HL-60 (cell line): ENCODE measurements around the gene TCEAL4.

Experiments
- DNase-seq, 2 experiments: peaks; one replicate each; pipeline ENCODE4 v3.0.0-alpha.2; 2010 to 2020; ENCODE audit warnings: low read depth in 1 of 2, low spot score in 1 of 2
- H3K27ac ChIP-seq: fragments of 250-450 bp; sonication (Bioruptor Pico); replicated peaks from 2 replicates; pipeline ENCODE4 v1.5.1; 2020; ENCODE audit warnings: mild to moderate bottlenecking, moderate library complexity
- H3K27me3 ChIP-seq: fragments of 250-450 bp; sonication (Bioruptor Pico); 2 replicates; pipeline ENCODE4 v1.5.1; 2021; ENCODE audit warnings: mild to moderate bottlenecking, moderate library complexity; ENCODE audit not compliant: insufficient read depth, poor library complexity, severe bottlenecking
- H3K4me3 ChIP-seq: replicated peaks from 2 replicates; pipeline ENCODE4 v1.5.1; 2011; ENCODE audit warnings: mild to moderate bottlenecking, control low read depth, low read length; ENCODE audit not compliant: insufficient read depth
- CTCF ChIP-seq: IDR thresholded peaks from one replicate; pipeline ENCODE4 v1.5.1; 2011; ENCODE audit warnings: low read length, control low read depth, inconsistent platforms; ENCODE audit not compliant: insufficient read depth
- GABPA ChIP-seq: IDR thresholded peaks from 2 replicates; pipeline ENCODE4 v1.6.1; 2012; ENCODE audit warnings: low read depth
- POLR2AphosphoS5 ChIP-seq: IDR thresholded peaks from 2 replicates; pipeline ENCODE4 v1.6.1; 2012; ENCODE audit warnings: low read depth
- REST ChIP-seq: IDR thresholded peaks from 2 replicates; pipeline ENCODE4 v1.6.1; 2012; ENCODE audit warnings: low read depth; ENCODE audit not compliant: insufficient replicate concordance
- SPI1 ChIP-seq: IDR thresholded peaks from 2 replicates; pipeline ENCODE4 v1.6.1; 2012; ENCODE audit warnings: low read depth, mild to moderate bottlenecking, borderline replicate concordance

Gene TCEAL4

GRCh38 chrX:103565197-103565596 lies 20.1 kb upstream of the TCEAL4 start:
- no peak overlapping the region for H3K4me3 ChIP-seq
- DNase-seq = no peak
- TF ChIP-seq CTCF = no peak
- no peak for TF ChIP-seq SPI1
- no peak for TF ChIP-seq REST
- no peak for TF ChIP-seq GABPA
- TF ChIP-seq POLR2AphosphoS5 = no peak
- no peak overlapping the region for H3K27ac ChIP-seq
- peaks cover 5% of the 10 kb centered on the region for H3K27me3 ChIP-seq

- Histone ChIP-seq H3K4me3 (no peak overlapping the region), H3K27ac (no peak overlapping the region), H3K27me3 (peaks cover 5% of the 10 kb centered on the region)
- TF ChIP-seq POLR2AphosphoS5 (no peak), GABPA (no peak), REST (no peak), SPI1 (no peak), CTCF (no peak)
- no peak for DNase-seq
Observed at GRCh38 chrX:103565752-103566151, 19.6 kb upstream of the TCEAL4 start.

- TF ChIP-seq CTCF (no peak), REST (no peak), SPI1 (no peak), GABPA (no peak), POLR2AphosphoS5 (no peak)
- DNase-seq = no peak
- H3K27me3 ChIP-seq = no peaks in the 10 kb centered on the region
- no peak overlapping the region for H3K27ac ChIP-seq
- H3K4me3 ChIP-seq = no peak overlapping the region
Observed at GRCh38 chrX:103571121-103571520, 14.2 kb upstream of the TCEAL4 start.
